NCI-H524 treated with DMSO at 0.1 percent for 48 hours (cell line): ENCODE results near the gene NCF4.

Source experiments
- DNase-seq: peaks from one replicate; lab custom pipeline; 2025; lab: John Stamatoyannopoulos, UW

The NCF4 gene

GRCh38 chr22:36860821-36861659, at the start of gene NCF4:
Gene NCF4, plus strand, starts transcription at chr22:36861006. Its CDS starts 166 bp downstream, at chr22:36861172.
- no peak for DNase-seq

GRCh38 chr22:36811094-36811800, 49.6 kb upstream of the NCF4 start:
- no peak for DNase-seq

- DNase-seq, result no peak
Observed at GRCh38 chr22:36814801-36815200, 46.0 kb upstream of the NCF4 start.

- DNase-seq, result no peak
Observed at GRCh38 chr22:36815558-36816338, 45.1 kb upstream of the NCF4 start.

- no peak for DNase-seq
Observed at GRCh38 chr22:36816339-36816635, 44.5 kb upstream of the NCF4 start.

- no peak for DNase-seq
Observed at GRCh38 chr22:36816636-36817524, 43.9 kb upstream of the NCF4 start, which contains the start of gene PVALB. Gene PVALB, minus strand, starts transcription at chr22:36817035. Its CDS starts 30 bp downstream, at chr22:36817005.

- DNase-seq, result no peak
Observed at GRCh38 chr22:36817525-36817848, 43.3 kb upstream of the NCF4 start.

GRCh38 chr22:36818010-36818642, 42.7 kb upstream of the NCF4 start:
- no peak for DNase-seq

GRCh38 chr22:36819112-36819511, 41.7 kb upstream of the NCF4 start:
- DNase-seq, result no peak

GRCh38 chr22:36822581-36822980, 38.2 kb upstream of the NCF4 start:
- no peak for DNase-seq

- DNase-seq, result no peak
Observed at GRCh38 chr22:36823186-36823839, 37.5 kb upstream of the NCF4 start.

- no peak for DNase-seq
Observed at GRCh38 chr22:36824655-36825054, 36.2 kb upstream of the NCF4 start.

- DNase-seq, result no peak
Observed at GRCh38 chr22:36826262-36826661, 34.5 kb upstream of the NCF4 start.

- DNase-seq, result no peak
Observed at GRCh38 chr22:36828815-36829214, 32.0 kb upstream of the NCF4 start.

GRCh38 chr22:36829370-36830002, 31.3 kb upstream of the NCF4 start:
- no peak for DNase-seq

- no peak for DNase-seq
Observed at GRCh38 chr22:36830601-36831000, 30.2 kb upstream of the NCF4 start.

GRCh38 chr22:36831206-36831605, 29.6 kb upstream of the NCF4 start:
- no peak for DNase-seq

- DNase-seq, result no peak
Observed at GRCh38 chr22:36831717-36832116, 29.1 kb upstream of the NCF4 start.

- no peak for DNase-seq
Observed at GRCh38 chr22:36833073-36833472, 27.7 kb upstream of the NCF4 start.

- DNase-seq, result no peak
Observed at GRCh38 chr22:36835903-36836302, 24.9 kb upstream of the NCF4 start.
